Neuronal stem cell (in vitro differentiated cells): ENCODE results near the gene PCBP3.

ENCODE experiments used
- DNase-seq: peaks from one replicate; pipeline ENCODE4 v3.0.0-alpha.2; 2013; ENCODE audit warnings: low spot score
- H2AFZ ChIP-seq: one replicate; pipeline ENCODE4 v1.6.1; 2013; ENCODE audit warnings: mild to moderate bottlenecking, low read length, inconsistent platforms
- H2AK5ac ChIP-seq: 2 replicates; pipeline ENCODE4 v1.6.1; 2013; ENCODE audit warnings: low read depth, mild to moderate bottlenecking, inconsistent platforms, low read length, moderate library complexity, mixed read lengths
- H2BK120ac ChIP-seq: 2 replicates; pipeline ENCODE4 v1.6.1; 2013; ENCODE audit warnings: low read depth, mild to moderate bottlenecking, inconsistent platforms, low read length, moderate library complexity, mixed read lengths
- H2BK12ac ChIP-seq: one replicate; pipeline ENCODE4 v1.6.1; 2013; ENCODE audit warnings: low read length, inconsistent platforms
- H2BK15ac ChIP-seq: 2 replicates; pipeline ENCODE4 v1.6.1; 2013; ENCODE audit warnings: mild to moderate bottlenecking, low read length, inconsistent platforms, mixed read lengths
- H2BK5ac ChIP-seq: one replicate; pipeline ENCODE4 v1.6.1; 2013; ENCODE audit warnings: inconsistent platforms, mild to moderate bottlenecking, low read length, moderate library complexity
- H3K14ac ChIP-seq: one replicate; pipeline ENCODE4 v1.6.1; 2013; ENCODE audit warnings: low read length, inconsistent platforms
- H3K18ac ChIP-seq: 2 replicates; pipeline ENCODE4 v1.6.1; 2013; ENCODE audit warnings: low read length, inconsistent platforms
- H3K23ac ChIP-seq: 2 replicates; pipeline ENCODE4 v1.6.1; 2013; ENCODE audit warnings: low read depth, mild to moderate bottlenecking, mixed read lengths, low read length, inconsistent platforms; ENCODE audit not compliant: poor library complexity
- H3K27ac ChIP-seq: replicated peaks from 3 replicates; pipeline ENCODE4 v1.5.1; 2013; ENCODE audit warnings: low read length, inconsistent platforms
- H3K27me3 ChIP-seq, 3 experiments: 2 replicates each; pipeline ENCODE4 v1.6.1; 2013; ENCODE audit warnings: low read length in 3 of 3, mild to moderate bottlenecking in 2 of 3, inconsistent platforms in 1 of 3, low read depth in 1 of 3, mixed read lengths in 1 of 3, moderate library complexity in 1 of 3; ENCODE audit not compliant: control insufficient read depth in 3 of 3, insufficient read depth in 3 of 3
- H3K36me3 ChIP-seq, 2 donors: replicated peaks in 1 of 2; 2 replicates each; pipeline ENCODE4 v1.6.1; 2013; ENCODE audit warnings: low read length in 2 of 2; ENCODE audit not compliant: control insufficient read depth in 2 of 2, insufficient read depth in 2 of 2
- H3K4ac ChIP-seq: 2 replicates; pipeline ENCODE4 v1.6.1; 2013; ENCODE audit warnings: inconsistent platforms, mild to moderate bottlenecking, low read length, moderate library complexity
- H3K4me1 ChIP-seq, 2 donors: 1 replicate in 1 of 2; 2 replicates in 1 of 2; pipeline ENCODE4 v1.6.1; 2013; ENCODE audit warnings: low read length in 2 of 2, low read depth in 1 of 2; ENCODE audit not compliant: control insufficient read depth in 2 of 2, insufficient read depth in 1 of 2
- H3K4me2 ChIP-seq: one replicate; pipeline ENCODE4 v1.6.1; 2013; ENCODE audit warnings: mild to moderate bottlenecking, low read length, inconsistent platforms; ENCODE audit not compliant: insufficient read depth, poor library complexity, severe bottlenecking
- H3K4me3 ChIP-seq, 2 donors: 2 replicates each; pipeline ENCODE4 v1.5.1; 2013; ENCODE audit warnings: low read length in 2 of 2, mild to moderate bottlenecking in 2 of 2, inconsistent platforms in 1 of 2, moderate library complexity in 1 of 2
- H3K79me1 ChIP-seq: one replicate; pipeline ENCODE4 v1.6.1; 2013; ENCODE audit warnings: low read depth, mild to moderate bottlenecking, inconsistent platforms, low read length, moderate library complexity
- H3K9ac ChIP-seq: one replicate; pipeline ENCODE4 v1.6.1; 2013; ENCODE audit warnings: mild to moderate bottlenecking, low read depth, low read length, inconsistent platforms; ENCODE audit not compliant: poor library complexity
- H3K9me3 ChIP-seq, 2 donors: replicated peaks in 1 of 2; 2 replicates each; pipeline versions ENCODE3 to v1.6.1; 2013; ENCODE audit warnings: low read length in 2 of 2, mild to moderate bottlenecking in 2 of 2, inconsistent platforms in 1 of 2, low read depth in 1 of 2, mixed read lengths in 1 of 2, moderate library complexity in 1 of 2; ENCODE audit not compliant: control insufficient read depth in 2 of 2, insufficient read depth in 1 of 2
- H4K8ac ChIP-seq: one replicate; pipeline ENCODE4 v1.6.1; 2013; ENCODE audit warnings: low read depth, mild to moderate bottlenecking, inconsistent platforms, low read length, moderate library complexity
- H4K91ac ChIP-seq: one replicate; pipeline ENCODE4 v1.6.1; 2013; ENCODE audit warnings: low read length, low read depth, mild to moderate bottlenecking, inconsistent platforms; ENCODE audit not compliant: poor library complexity
- WGBS, 2 donors: extraction: QIAGEN DNeasy Blood & Tissue Kit; methylation state at CpG; one replicate each; pipeline ENCODE4 v1.1.7; 2013; ENCODE audit warnings: missing lambda C conversion rate in 2 of 2, mixed read lengths in 1 of 2; ENCODE audit not compliant: insufficient read length in 2 of 2, insufficient replicate concordance in 1 of 2; ENCODE audit errors: extremely low coverage in 2 of 2; 5-methylcytosine and 5-hydroxymethylcytosine counted together

PCBP3 gene

DNA sequence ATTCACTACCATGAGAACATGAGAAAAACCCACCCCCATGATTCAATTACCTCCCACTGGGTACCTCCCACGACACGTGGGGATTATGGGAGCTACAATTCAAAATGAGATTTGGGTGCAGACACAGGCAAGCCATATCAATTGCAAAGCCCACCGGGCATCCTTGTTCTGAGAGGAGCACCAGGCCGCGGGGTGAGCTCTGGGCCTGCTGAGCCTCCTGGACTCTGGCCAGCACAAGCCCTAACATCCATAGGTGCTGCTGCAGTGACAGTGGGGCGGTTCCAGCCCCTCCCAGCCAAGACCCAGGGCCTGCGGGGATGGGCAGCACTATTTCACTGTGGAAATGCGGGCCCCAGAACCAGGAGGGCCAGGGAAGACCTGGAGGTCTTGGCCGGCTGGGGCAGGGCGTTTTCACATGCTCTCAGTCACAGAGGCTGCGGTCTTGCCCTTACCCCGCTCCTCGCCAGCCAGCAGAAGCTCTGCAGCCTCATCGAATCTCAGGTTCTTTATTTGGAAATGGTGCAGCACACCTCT is 103.8 kb downstream of the PCBP3 start:
- Histone ChIP-seq H2AK5ac (peak overlapping the region; percentile 9), H3K23ac (peak overlapping the region; percentile 20), H3K4ac (no peak overlapping the region), H2AFZ (no peak overlapping the region), H2BK12ac (no peak overlapping the region), H3K27me3 (peaks cover 0 to 4% (median 2%) of the 10 kb centered on the region in 3 experiments), H3K27ac (no peak overlapping the region), H4K8ac (no peak overlapping the region), H3K4me2 (no peak overlapping the region), H3K9ac (no peak overlapping the region), H3K4me1 (peaks cover 0 to 7% of the 10 kb centered on the region in 2 donors), H3K14ac (no peak overlapping the region), H2BK120ac (no peak overlapping the region), H3K4me3 (no peak overlapping the region), H2BK5ac (no peak overlapping the region), H3K79me1 (no peaks in the 10 kb centered on the region), H3K9me3 (peaks cover 0 to 8% of the 10 kb centered on the region in 2 donors), H3K18ac (peak overlapping the region; percentile 7), H4K91ac (no peak overlapping the region), H3K36me3 (no peaks in the 10 kb centered on the region), H2BK15ac (no peak overlapping the region)
- DNase-seq = no peak
- WGBS, 2 donors = no CpG with 5 or more reads among the region's 14 CpGs

DNA sequence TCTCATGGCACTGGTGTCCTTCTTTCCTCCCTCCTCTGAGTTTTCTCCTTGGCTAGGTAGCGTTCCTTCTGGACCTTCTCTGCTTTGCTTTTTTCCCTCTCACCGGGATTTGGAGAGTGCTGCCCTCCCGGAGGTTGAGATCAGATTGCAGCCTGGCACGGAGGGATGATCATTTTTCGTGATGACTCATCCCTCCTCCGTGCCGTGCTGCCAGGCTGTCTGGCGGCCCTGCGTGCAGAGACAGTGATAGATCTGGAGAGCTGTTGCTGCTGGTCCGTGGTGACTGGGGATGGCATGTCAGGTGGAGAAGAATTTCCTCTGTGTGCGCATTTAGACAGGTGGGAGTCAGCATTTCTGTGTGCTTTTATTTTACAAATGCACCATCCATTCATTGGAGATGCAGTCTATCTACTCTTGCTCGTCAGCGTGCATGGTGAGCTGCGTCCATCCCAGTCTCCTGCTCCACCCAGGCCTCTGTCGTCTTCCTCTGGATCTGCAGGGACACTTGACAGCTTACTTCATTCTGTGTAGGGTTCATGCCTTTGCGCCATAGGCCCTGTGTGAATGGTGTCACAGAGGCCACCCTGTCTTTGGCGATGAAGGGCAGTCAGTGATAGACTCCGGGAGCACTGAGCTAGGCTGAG is 104.4 kb downstream of the PCBP3 start:
- Histone ChIP-seq H2AFZ (no peak overlapping the region), H3K4me2 (no peak overlapping the region), H3K27me3 (peaks cover 0 to 4% (median 2%) of the 10 kb centered on the region in 3 experiments), H3K14ac (no peak overlapping the region), H3K36me3 (no peaks in the 10 kb centered on the region), H2BK5ac (no peak overlapping the region), H3K9me3 (peaks cover 0 to 8% of the 10 kb centered on the region in 2 donors), H3K27ac (no peak overlapping the region), H3K4me3 (no peak overlapping the region), H3K4ac (no peak overlapping the region), H3K4me1 (peaks cover 0 to 7% of the 10 kb centered on the region in 2 donors), H2BK120ac (no peak overlapping the region), H3K18ac (no peak overlapping the region), H2AK5ac (no peak overlapping the region), H3K79me1 (no peaks in the 10 kb centered on the region), H2BK12ac (no peak overlapping the region), H3K9ac (no peak overlapping the region), H3K23ac (no peak overlapping the region), H4K8ac (no peak overlapping the region), H4K91ac (no peak overlapping the region), H2BK15ac (no peak overlapping the region)
- no CpG with 5 or more reads among the region's 18 CpGs for WGBS, 2 donors
- DNase-seq = no peak

DNA sequence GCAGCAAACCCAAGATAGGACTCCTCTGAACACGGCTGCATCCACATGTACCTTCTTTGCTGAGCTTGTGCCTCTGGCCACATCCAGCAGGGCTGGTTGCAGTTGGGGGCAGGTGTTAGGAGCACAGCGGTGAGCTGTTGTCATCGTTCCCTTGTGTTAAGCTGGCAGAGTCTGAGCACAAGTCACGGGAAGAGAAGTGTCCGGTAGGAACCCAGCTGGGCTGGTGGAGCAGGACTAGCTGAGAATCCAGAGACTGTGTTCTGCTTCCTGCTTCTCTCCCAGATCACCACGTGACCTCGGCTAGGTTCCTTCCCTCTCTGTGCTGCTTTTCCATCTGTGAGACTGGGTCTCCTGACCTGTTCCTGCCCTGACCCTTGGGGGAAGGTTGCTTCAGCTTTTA is 105.1 kb downstream of the PCBP3 start:
- Histone ChIP-seq H4K8ac (no peak overlapping the region), H3K36me3 (no peaks in the 10 kb centered on the region), H3K4me2 (no peak overlapping the region), H3K23ac (no peak overlapping the region), H3K27me3 (peaks cover 0 to 2% (median 0%) of the 10 kb centered on the region in 3 experiments), H2AFZ (no peak overlapping the region), H3K18ac (no peak overlapping the region), H3K4me3 (no peak overlapping the region), H4K91ac (no peak overlapping the region), H2BK5ac (no peak overlapping the region), H2BK120ac (no peak overlapping the region), H3K79me1 (no peaks in the 10 kb centered on the region), H3K4ac (no peak overlapping the region), H2BK15ac (no peak overlapping the region), H3K14ac (no peak overlapping the region), H3K9me3 (peaks cover 0 to 8% of the 10 kb centered on the region in 2 donors), H2AK5ac (no peak overlapping the region), H2BK12ac (no peak overlapping the region), H3K4me1 (peaks cover 0 to 7% of the 10 kb centered on the region in 2 donors), H3K9ac (no peak overlapping the region), H3K27ac (no peak overlapping the region)
- no CpG with 5 or more reads among the region's 7 CpGs for WGBS, 2 donors
- no peak for DNase-seq

DNA sequence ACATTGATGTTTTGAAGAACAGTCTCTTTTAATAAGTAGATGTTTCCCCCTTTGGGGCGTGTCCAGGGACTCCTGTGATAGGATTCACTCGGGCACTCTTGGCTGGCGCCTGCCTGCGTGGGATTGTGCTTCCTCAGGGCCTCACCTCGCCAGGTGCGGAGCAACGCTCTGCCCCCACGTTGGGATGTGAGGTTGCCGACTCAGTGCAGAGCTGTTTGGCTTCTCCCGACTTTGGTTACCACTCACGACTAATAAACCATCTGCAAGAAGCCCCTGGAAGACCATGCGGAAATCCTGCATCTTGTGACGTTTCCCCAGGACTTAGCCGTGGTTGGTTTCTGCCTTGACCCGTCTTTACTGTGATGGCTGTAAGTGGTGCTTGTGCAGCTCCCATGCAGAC is 106.4 kb downstream of the PCBP3 start:
- Histone ChIP-seq H2BK5ac (no peak overlapping the region), H3K27me3 (peaks cover 0 to 2% (median 0%) of the 10 kb centered on the region in 3 experiments), H3K4ac (no peak overlapping the region), H2BK15ac (no peak overlapping the region), H4K91ac (no peak overlapping the region), H3K4me3 (no peak overlapping the region), H3K14ac (no peak overlapping the region), H3K9ac (no peak overlapping the region), H3K23ac (no peak overlapping the region), H2BK120ac (no peak overlapping the region), H3K4me2 (no peak overlapping the region), H4K8ac (no peak overlapping the region), H2AFZ (no peak overlapping the region), H3K9me3 (peaks cover 0 to 8% of the 10 kb centered on the region in 2 donors), H3K79me1 (no peaks in the 10 kb centered on the region), H2BK12ac (no peak overlapping the region), H3K36me3 (no peaks in the 10 kb centered on the region), H2AK5ac (peak overlapping the region; percentile 17), H3K4me1 (peaks cover 0 to 7% of the 10 kb centered on the region in 2 donors), H3K27ac (no peak overlapping the region), H3K18ac (no peak overlapping the region)
- DNase-seq = no peak
- no CpG with 5 or more reads among the region's 15 CpGs for WGBS, 2 donors
